Lung (tissue), 12 donors: ENCODE measurements around the gene MARCHF3. TPM values are rescaled to one million over a fixed set of nuclear protein-coding genes. Genes with fewer than 3 reads are reported as not detected.

Experiments used
- ATAC-seq: fragments of 200-7000 bp; cut with Tn5 transposase; one replicate; pipeline ENCODE4 v1.9.1; 2020; ENCODE audit warnings: moderate number of reproducible peaks; ENCODE audit not compliant: insufficient read depth, low FRiP score
- DNase-seq, 3 donors: peaks; one replicate each; pipeline ENCODE4 v3.0.0-alpha.2; 2013 to 2017
- H3K27ac ChIP-seq, 2 donors: one replicate each; pipeline ENCODE4 v1.5.1; 2013; ENCODE audit warnings: mild to moderate bottlenecking in 2 of 2, moderate library complexity in 2 of 2, control low read depth in 1 of 2, inconsistent platforms in 1 of 2, low read depth in 1 of 2, low read length in 1 of 2
- H3K27me3 ChIP-seq, 3 donors: one replicate each; pipeline ENCODE4 v1.5.1; 2013; ENCODE audit warnings: low read length in 2 of 3; ENCODE audit not compliant: control insufficient read depth in 3 of 3, insufficient read depth in 3 of 3
- H3K36me3 ChIP-seq, 4 donors: one replicate each; pipeline ENCODE4 v1.5.1; 2013; ENCODE audit warnings: low read length in 4 of 4, mild to moderate bottlenecking in 1 of 4, moderate library complexity in 1 of 4; ENCODE audit not compliant: control insufficient read depth in 4 of 4, insufficient read depth in 4 of 4
- H3K4me1 ChIP-seq, 5 donors: one replicate each; pipeline ENCODE4 v1.5.1; 2013; ENCODE audit warnings: low read length in 5 of 5, mild to moderate bottlenecking in 2 of 5, moderate library complexity in 1 of 5; ENCODE audit not compliant: control insufficient read depth in 5 of 5, insufficient read depth in 5 of 5
- H3K4me3 ChIP-seq: one replicate; pipeline ENCODE4 v1.5.1; 2013; ENCODE audit warnings: mild to moderate bottlenecking, control low read depth, moderate library complexity
- H3K9ac ChIP-seq, 2 donors: one replicate each; pipeline ENCODE4 v1.5.1; 2013; ENCODE audit warnings: low read length in 2 of 2, control low read depth in 1 of 2; ENCODE audit not compliant: insufficient read depth in 1 of 2
- H3K9me3 ChIP-seq, 4 donors: one replicate each; pipeline ENCODE4 v1.5.1; 2013; ENCODE audit warnings: low read length in 3 of 4, mild to moderate bottlenecking in 1 of 4, moderate library complexity in 1 of 4; ENCODE audit not compliant: control insufficient read depth in 4 of 4, insufficient read depth in 3 of 4
- CTCF ChIP-seq: IDR thresholded peaks from 2 replicates; pipeline ENCODE4 v1.5.1; 2012; ENCODE audit warnings: mild to moderate bottlenecking; ENCODE audit errors: control extremely low read depth, extremely low read depth
- WGBS, 2 donors: extraction: QIAGEN DNeasy Blood & Tissue Kit; methylation state at CpG; one replicate each; pipeline ENCODE4 v1.1.7; 2013; 5-methylcytosine and 5-hydroxymethylcytosine counted together
- polyA plus RNA-seq, 2 donors: library from polyadenylated mRNA; stranded (reverse); fragments of 200-250 nt; gene quantifications; one replicate each; pipeline ENCODE4 v1.2.1, GENCODE V29; 2013
- total RNA-seq, 2 donors: library from RNA; depleted of rRNA in 1 of 2; stranded (reverse); fragments of >200 nt in 1 of 2; gene quantifications; one replicate each; pipeline ENCODE4 v1.2.1, GENCODE V29; 2014 to 2021
- donor health status: control.
- donor health status: control.
- donor health status: Bipolar disorder and iron deficiency.
- donor health status: healthy.
- donor health status: DM: yes; HTN: yes; CAD: no.

Gene MARCHF3
- total and polyA plus RNA-seq, 4 donors = 3.7 to 17.0 (median 13.1) TPM

GRCh38 chr5:126852841-126853271 is 177.5 kb downstream of the MARCHF3 start:
- H3K9ac ChIP-seq = no peak overlapping the region
- no peak overlapping the region for H3K27ac ChIP-seq
- H3K9me3 ChIP-seq = no peaks in the 10 kb centered on the region
- H3K36me3 ChIP-seq = no peaks in the 10 kb centered on the region
- H3K4me3 ChIP-seq = no peak overlapping the region
- no peak for ATAC-seq
- 79 to 81% methylated on average over 7 of the region's 7 CpGs for WGBS, 2 donors
- H3K4me1 ChIP-seq = peaks cover 0 to 13% (median 2%) of the 10 kb centered on the region in 5 donors
- no peak for TF ChIP-seq CTCF
- no peak for DNase-seq
- H3K27me3 ChIP-seq = no peaks in the 10 kb centered on the region

- Histone ChIP-seq H3K27ac (peak overlapping the region in 1 of 2 donors; percentile 46), H3K9ac (no peak overlapping the region), H3K27me3 (no peaks in the 10 kb centered on the region), H3K4me1 (peaks cover 0 to 6% (median 2%) of the 10 kb centered on the region in 5 donors), H3K9me3 (no peaks in the 10 kb centered on the region), H3K4me3 (no peak overlapping the region), H3K36me3 (no peaks in the 10 kb centered on the region)
- DNase-seq (no peak), ATAC-seq (no peak)
- WGBS, 2 donors = 44 to 65% methylated on average over 4 of the region's 4 CpGs
- TF ChIP-seq CTCF = no peak
These were observed 178.2 kb downstream of the MARCHF3 start for GRCh38 chr5:126852091-126852571.

- Histone ChIP-seq H3K4me3 (no peak overlapping the region), H3K9me3 (no peaks in the 10 kb centered on the region), H3K36me3 (no peaks in the 10 kb centered on the region), H3K9ac (no peak overlapping the region), H3K4me1 (peaks cover 0 to 6% (median 2%) of the 10 kb centered on the region in 5 donors), H3K27ac (peak overlapping the region; percentile 26 to 51), H3K27me3 (no peaks in the 10 kb centered on the region)
- TF ChIP-seq CTCF = no peak
- ATAC-seq (no peak), DNase-seq (peak in 1 of 3 donors; percentile 56)
- 75 to 82% methylated on average over 14 of the region's 14 CpGs for WGBS, 2 donors
These were observed 178.8 kb downstream of the MARCHF3 start for GRCh38 chr5:126851501-126852011.
